SK-N-SH treated with all-trans-retinoic acid at 6 μM for 48 hours (cell line): ENCODE results near the gene SYNJ2.

ENCODE experiments used
- ATAC-seq: fragments of 200-7000 bp; cut with Tn5 transposase; 3 replicates; pipeline ENCODE4 v1.9.1; 2020; ENCODE audit warnings: mild to moderate bottlenecking, moderate library complexity
- ARNTL ChIP-seq: fragments of 450-650 bp; formaldehyde crosslinking; IDR thresholded peaks from 2 replicates; pipeline ENCODE4 v1.5.0; 2020; ENCODE audit warnings: low read depth, mild to moderate bottlenecking, moderate library complexity, borderline replicate concordance
- BACH2 ChIP-seq: fragments of 250-450 bp; sonication (Bioruptor Pico); IDR thresholded peaks from 2 replicates; pipeline ENCODE4 v1.9.0; 2021; ENCODE audit warnings: mild to moderate bottlenecking, borderline replicate concordance
- CSDC2 ChIP-seq: fragments of 250-450 bp; sonication (Bioruptor Pico); IDR thresholded peaks from 2 replicates; pipeline ENCODE4 v1.5.0; 2020; ENCODE audit warnings: mild to moderate bottlenecking, moderate library complexity
- GLIS3 ChIP-seq: fragments of 250-450 bp; sonication (Bioruptor Pico); IDR thresholded peaks from 2 replicates; pipeline ENCODE4 v1.5.0; 2020; ENCODE audit warnings: mild to moderate bottlenecking, moderate library complexity
- ISL1 ChIP-seq: fragments of 250-450 bp; sonication (Bioruptor Pico); IDR thresholded peaks from 2 replicates; pipeline ENCODE4 v2.1.2; 2022; ENCODE audit warnings: mild to moderate bottlenecking, moderate library complexity
- OSR1 ChIP-seq: fragments of 250-450 bp; sonication (Bioruptor Pico); IDR thresholded peaks from 2 replicates; pipeline ENCODE4 v1.8.0; 2022; ENCODE audit warnings: moderate library complexity, mild to moderate bottlenecking, inconsistent platforms
- RARB ChIP-seq: fragments of 250-450 bp; sonication (Bioruptor Pico); IDR thresholded peaks from 2 replicates; pipeline ENCODE4 v1.8.0; 2021; ENCODE audit warnings: mild to moderate bottlenecking, moderate library complexity
- SNAI2 ChIP-seq: fragments of 250-450 bp; sonication (Bioruptor Pico); IDR thresholded peaks from 2 replicates; pipeline ENCODE4 v1.5.0; 2020; ENCODE audit warnings: mild to moderate bottlenecking, moderate library complexity
- TCF4 ChIP-seq: fragments of 250-450 bp; sonication (Bioruptor Pico); IDR thresholded peaks from 2 replicates; pipeline ENCODE4 v1.8.0; 2021; ENCODE audit warnings: mild to moderate bottlenecking, moderate library complexity, borderline replicate concordance
- TOX ChIP-seq: fragments of 250-450 bp; sonication (Bioruptor Pico); IDR thresholded peaks from 2 replicates; pipeline ENCODE4 v1.8.0; 2021; ENCODE audit warnings: mild to moderate bottlenecking, moderate library complexity, borderline replicate concordance
- ZC3H10 ChIP-seq: fragments of 250-450 bp; sonication (Bioruptor Pico); IDR thresholded peaks from 2 replicates; pipeline ENCODE4 v1.5.1; 2021; ENCODE audit warnings: mild to moderate bottlenecking, moderate library complexity
- ZFP3 ChIP-seq: fragments of 250-450 bp; sonication (Bioruptor Pico); IDR thresholded peaks from 2 replicates; pipeline ENCODE4 v1.5.0; 2020; ENCODE audit warnings: mild to moderate bottlenecking, moderate library complexity
- ZFP30 ChIP-seq: fragments of 450-650 bp; formaldehyde crosslinking; IDR thresholded peaks from 2 replicates; pipeline ENCODE4 v1.5.0; 2022; ENCODE audit warnings: mild to moderate bottlenecking, moderate library complexity
- ZNF565 ChIP-seq: fragments of 450-650 bp; formaldehyde crosslinking; conservative IDR thresholded peaks from 2 replicates; pipeline ENCODE4 v1.5.0; 2020; ENCODE audit warnings: low read depth, mild to moderate bottlenecking, moderate library complexity
- ZNF70 ChIP-seq: fragments of 450-650 bp; formaldehyde crosslinking; IDR thresholded peaks from 2 replicates; pipeline ENCODE4 v1.5.0; 2020; ENCODE audit warnings: mild to moderate bottlenecking, moderate library complexity
- ZNF8 ChIP-seq: fragments of 450-650 bp; formaldehyde crosslinking; IDR thresholded peaks from 2 replicates; pipeline ENCODE4 v1.5.0; 2020; ENCODE audit warnings: mild to moderate bottlenecking, moderate library complexity
- TF ChIP-seq, protein P1 (sequence below): fragments of 250-450 bp; sonication (Bioruptor Pico); IDR thresholded peaks from 2 replicates; pipeline ENCODE4 v1.8.0; 2020; ENCODE audit warnings: mild to moderate bottlenecking, moderate library complexity, borderline replicate concordance
- TF ChIP-seq, protein P2 (sequence below): fragments of 250-450 bp; sonication (Bioruptor Pico); IDR thresholded peaks from 2 replicates; pipeline ENCODE4 v1.5.1; 2020; ENCODE audit warnings: low read depth, mild to moderate bottlenecking, moderate library complexity
- TF ChIP-seq, protein P3 (sequence below): fragments of 250-450 bp; sonication (Bioruptor Pico); IDR thresholded peaks from 2 replicates; pipeline ENCODE4 v1.5.0; 2020; ENCODE audit warnings: mild to moderate bottlenecking, moderate library complexity

Gene SYNJ2

DNA sequence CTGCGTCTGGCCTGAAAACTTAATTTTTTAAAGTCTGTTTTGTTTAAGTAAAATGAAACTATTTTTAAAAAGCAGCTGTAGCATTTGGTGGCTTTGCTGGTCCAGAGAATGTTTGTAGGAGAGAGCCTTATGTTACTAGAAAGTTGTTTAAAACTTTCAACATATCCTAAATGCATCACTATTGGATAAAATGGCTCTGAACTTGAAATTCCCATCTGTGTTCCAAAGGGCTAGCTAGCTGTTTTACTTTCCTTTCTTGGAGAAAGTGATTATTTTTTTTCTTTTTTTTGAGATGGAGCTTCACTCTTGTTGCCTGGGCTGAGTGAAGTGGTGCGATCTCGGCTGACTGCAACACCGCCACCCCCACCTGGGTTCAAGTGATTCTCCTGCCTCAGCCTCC, 2.5 kb downstream of the SYNJ2 start:
- TF ChIP-seq ZFP3 (CRISPR knock-in tag) (no peak), ARNTL (no peak), SNAI2 (no peak), ZNF8 (CRISPR knock-in tag) (no peak), ISL1 (CRISPR knock-in tag) (no peak), TCF4 (CRISPR knock-in tag) (no peak)
- TF ChIP-seq, protein P1, sequence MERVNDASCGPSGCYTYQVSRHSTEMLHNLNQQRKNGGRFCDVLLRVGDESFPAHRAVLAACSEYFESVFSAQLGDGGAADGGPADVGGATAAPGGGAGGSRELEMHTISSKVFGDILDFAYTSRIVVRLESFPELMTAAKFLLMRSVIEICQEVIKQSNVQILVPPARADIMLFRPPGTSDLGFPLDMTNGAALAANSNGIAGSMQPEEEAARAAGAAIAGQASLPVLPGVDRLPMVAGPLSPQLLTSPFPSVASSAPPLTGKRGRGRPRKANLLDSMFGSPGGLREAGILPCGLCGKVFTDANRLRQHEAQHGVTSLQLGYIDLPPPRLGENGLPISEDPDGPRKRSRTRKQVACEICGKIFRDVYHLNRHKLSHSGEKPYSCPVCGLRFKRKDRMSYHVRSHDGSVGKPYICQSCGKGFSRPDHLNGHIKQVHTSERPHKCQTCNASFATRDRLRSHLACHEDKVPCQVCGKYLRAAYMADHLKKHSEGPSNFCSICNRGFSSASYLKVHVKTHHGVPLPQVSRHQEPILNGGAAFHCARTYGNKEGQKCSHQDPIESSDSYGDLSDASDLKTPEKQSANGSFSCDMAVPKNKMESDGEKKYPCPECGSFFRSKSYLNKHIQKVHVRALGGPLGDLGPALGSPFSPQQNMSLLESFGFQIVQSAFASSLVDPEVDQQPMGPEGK (CRISPR knock-in tag), result no peak
- TF ChIP-seq, all 23 proteins: peak for 0
- no peak for ATAC-seq

DNA sequence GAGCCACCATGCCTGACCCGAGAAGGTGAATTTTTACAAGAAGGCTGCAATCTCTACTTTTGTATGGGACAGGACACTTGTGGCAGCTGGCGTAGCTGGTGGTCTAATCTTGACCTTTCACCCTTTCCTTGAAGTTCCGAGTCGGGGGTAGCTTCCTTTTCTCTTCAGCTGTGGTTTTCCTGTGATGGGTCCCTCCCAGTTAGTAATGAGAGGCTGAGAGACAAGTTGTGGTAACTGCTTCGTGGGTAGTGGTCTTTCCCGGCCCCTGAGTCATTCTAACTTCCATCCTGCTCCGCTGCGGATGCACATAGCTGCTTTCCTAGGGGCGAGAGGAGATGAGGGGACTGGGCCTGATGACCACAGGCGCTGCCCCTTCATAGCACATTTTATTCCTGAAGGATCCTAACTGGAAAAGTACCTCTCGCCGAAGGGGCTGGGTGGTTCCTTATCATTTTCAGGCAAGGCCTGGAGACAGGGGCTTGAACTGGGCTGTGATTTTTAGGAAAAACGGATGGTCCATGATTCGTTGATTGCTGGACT, 3.1 kb downstream of the SYNJ2 start:
- no peak for TF ChIP-seq TOX (CRISPR knock-in tag)
- TF ChIP-seq RARB (CRISPR knock-in tag), result no peak
- TF ChIP-seq ZNF8 (CRISPR knock-in tag), result no peak
- no peak for TF ChIP-seq OSR1 (CRISPR knock-in tag)
- no peak for TF ChIP-seq BACH2
- no peak for ATAC-seq

DNA sequence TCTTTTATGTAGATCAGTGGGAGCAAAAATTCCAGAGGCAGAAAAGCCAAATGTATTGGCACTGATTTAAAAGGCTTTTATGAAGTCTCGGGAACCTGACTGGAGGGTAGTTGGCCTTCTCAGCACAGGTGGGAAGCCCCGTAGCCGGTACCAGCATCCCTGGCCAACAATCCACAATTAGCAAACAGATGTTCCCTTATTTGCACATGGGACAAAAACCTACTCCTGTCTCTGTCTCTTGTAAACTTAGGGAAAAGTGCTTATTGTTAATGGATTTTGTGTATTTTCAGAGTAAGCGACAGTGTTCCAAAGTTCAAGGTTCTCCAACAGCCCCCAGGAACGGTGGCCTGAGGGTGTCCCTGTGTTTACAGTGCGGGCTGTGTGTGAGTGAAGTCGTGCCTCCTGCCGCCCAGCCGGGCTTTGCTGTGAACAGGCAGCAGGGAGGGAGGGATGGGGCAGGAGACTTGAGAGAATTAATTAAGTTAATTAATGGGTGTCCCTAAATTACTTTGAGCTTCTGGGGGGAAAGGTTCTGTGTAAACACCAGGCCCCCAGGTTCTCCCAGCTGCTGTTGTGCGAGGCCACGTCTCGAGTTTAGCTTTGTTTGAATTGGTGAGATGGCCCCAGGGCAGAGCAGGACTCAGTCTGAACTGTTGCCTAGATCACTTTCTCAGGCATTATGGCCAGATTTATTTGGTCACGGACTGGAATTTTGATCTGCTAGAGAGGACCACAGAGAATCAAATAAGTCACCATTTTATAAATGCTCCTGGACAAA, 3.9 kb downstream of the SYNJ2 start:
- TF ChIP-seq ZFP30 (no peak), TCF4 (CRISPR knock-in tag) (no peak), OSR1 (CRISPR knock-in tag) (no peak), ZNF8 (CRISPR knock-in tag) (no peak), ZNF70 (CRISPR knock-in tag) (no peak), ARNTL (no peak), TOX (CRISPR knock-in tag) (no peak), CSDC2 (CRISPR knock-in tag) (no peak), ZFP3 (CRISPR knock-in tag) (no peak), ZNF565 (CRISPR knock-in tag) (no peak), RARB (CRISPR knock-in tag) (no peak)
- TF ChIP-seq, protein P2, sequence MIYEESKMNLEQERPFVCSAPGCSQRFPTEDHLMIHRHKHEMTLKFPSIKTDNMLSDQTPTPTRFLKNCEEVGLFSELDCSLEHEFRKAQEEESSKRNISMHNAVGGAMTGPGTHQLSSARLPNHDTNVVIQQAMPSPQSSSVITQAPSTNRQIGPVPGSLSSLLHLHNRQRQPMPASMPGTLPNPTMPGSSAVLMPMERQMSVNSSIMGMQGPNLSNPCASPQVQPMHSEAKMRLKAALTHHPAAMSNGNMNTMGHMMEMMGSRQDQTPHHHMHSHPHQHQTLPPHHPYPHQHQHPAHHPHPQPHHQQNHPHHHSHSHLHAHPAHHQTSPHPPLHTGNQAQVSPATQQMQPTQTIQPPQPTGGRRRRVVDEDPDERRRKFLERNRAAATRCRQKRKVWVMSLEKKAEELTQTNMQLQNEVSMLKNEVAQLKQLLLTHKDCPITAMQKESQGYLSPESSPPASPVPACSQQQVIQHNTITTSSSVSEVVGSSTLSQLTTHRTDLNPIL (CRISPR knock-in tag), result no peak
- TF ChIP-seq, protein P1 (CRISPR knock-in tag), result no peak
- no peak for ATAC-seq

DNA sequence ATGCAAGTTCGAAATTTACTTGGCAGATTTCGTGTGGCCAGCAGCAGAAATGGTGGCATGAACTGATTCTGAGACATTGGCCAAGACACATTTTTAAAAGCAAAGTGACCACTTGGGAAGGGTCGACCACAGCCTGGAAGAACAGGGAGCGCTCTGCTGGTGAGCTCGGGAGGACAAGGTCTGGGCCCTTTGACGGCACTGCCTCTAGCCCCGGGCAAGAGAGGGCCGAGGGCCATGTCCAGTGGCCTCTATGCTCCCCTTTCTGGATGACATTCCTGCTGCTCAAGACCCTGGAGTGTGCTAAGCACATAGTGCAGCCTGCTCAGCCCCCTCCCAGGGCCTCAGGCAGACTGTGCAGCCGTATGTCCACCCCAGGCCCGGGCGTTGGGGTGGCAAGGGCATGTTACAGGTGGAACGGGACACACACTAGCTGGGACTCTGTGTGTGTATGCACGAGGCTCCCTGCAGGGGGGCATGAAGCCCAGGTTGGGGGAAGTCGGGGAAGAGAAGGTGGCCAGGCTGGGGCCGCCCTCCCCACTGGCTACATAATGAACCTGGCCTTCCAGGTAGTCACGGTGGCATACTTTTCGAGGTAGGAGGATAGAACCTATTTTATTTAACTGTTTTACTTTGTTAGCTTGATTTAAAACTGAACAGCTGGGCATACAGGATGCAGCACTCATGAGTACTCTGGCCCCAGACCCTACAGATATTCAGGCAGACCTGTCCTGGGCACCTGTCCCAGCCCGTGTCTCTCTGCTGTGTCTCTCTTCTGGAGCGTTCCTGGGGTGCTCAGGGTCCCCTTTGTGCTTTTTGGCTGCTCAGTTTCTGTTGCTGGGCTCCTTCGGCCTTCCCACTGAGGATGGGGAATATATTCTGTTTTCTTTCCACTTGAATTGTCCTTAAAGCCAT, 6.4 kb downstream of the SYNJ2 start:
- no peak for ATAC-seq
- TF ChIP-seq GLIS3 (CRISPR knock-in tag), result no peak
- TF ChIP-seq, protein P2 (CRISPR knock-in tag), result no peak
- no peak for TF ChIP-seq ARNTL
- no peak for TF ChIP-seq ZC3H10 (CRISPR knock-in tag)
- TF ChIP-seq RARB (CRISPR knock-in tag), result no peak
- TF ChIP-seq ZNF70 (CRISPR knock-in tag), result no peak
- no peak for TF ChIP-seq ISL1 (CRISPR knock-in tag)
- TF ChIP-seq ZFP3 (CRISPR knock-in tag), result no peak
- TF ChIP-seq, protein P1 (CRISPR knock-in tag), result no peak
- no peak for TF ChIP-seq TOX (CRISPR knock-in tag)
- TF ChIP-seq ZNF565 (CRISPR knock-in tag), result no peak
- TF ChIP-seq CSDC2 (CRISPR knock-in tag), result no peak
- TF ChIP-seq ZNF8 (CRISPR knock-in tag), result no peak
- TF ChIP-seq, protein P3, sequence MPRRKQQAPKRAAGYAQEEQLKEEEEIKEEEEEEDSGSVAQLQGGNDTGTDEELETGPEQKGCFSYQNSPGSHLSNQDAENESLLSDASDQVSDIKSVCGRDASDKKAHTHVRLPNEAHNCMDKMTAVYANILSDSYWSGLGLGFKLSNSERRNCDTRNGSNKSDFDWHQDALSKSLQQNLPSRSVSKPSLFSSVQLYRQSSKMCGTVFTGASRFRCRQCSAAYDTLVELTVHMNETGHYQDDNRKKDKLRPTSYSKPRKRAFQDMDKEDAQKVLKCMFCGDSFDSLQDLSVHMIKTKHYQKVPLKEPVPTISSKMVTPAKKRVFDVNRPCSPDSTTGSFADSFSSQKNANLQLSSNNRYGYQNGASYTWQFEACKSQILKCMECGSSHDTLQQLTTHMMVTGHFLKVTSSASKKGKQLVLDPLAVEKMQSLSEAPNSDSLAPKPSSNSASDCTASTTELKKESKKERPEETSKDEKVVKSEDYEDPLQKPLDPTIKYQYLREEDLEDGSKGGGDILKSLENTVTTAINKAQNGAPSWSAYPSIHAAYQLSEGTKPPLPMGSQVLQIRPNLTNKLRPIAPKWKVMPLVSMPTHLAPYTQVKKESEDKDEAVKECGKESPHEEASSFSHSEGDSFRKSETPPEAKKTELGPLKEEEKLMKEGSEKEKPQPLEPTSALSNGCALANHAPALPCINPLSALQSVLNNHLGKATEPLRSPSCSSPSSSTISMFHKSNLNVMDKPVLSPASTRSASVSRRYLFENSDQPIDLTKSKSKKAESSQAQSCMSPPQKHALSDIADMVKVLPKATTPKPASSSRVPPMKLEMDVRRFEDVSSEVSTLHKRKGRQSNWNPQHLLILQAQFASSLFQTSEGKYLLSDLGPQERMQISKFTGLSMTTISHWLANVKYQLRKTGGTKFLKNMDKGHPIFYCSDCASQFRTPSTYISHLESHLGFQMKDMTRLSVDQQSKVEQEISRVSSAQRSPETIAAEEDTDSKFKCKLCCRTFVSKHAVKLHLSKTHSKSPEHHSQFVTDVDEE (CRISPR knock-in tag), result no peak
- TF ChIP-seq BACH2, result no peak
- TF ChIP-seq TCF4 (CRISPR knock-in tag), result no peak
- TF ChIP-seq OSR1 (CRISPR knock-in tag), result no peak
